ENCODE measurements around the gene BEST4.

Gene BEST4

GRCh38 chr1:44780583-44781121 lies 7.3 kb downstream of the BEST4 start:
- peaks cover 67% of the 10 kb centered on the region for H3F3A ChIP-seq (ENCODE audit: insufficient read depth)
- peaks cover 21% of the 10 kb centered on the region; the same call in 1 of the 2 replicates for H4K20me1 ChIP-seq (ENCODE audit: low read depth, low read length)
- no peaks in the 10 kb centered on the region for H3K27me3 ChIP-seq (ENCODE audit: low read length)
- H3K9me2 ChIP-seq (replicated peaks; ENCODE audit: insufficient read depth, low read length) = no peaks in the 10 kb centered on the region
- no peak overlapping the region for H3K4me3 ChIP-seq (ENCODE audit: insufficient read depth, low read length, poor library complexity, severe bottlenecking)
- H3K4me2 ChIP-seq (ENCODE audit: low read depth, low read length, poor library complexity, severe bottlenecking) = no peak overlapping the region
- no peaks in the 10 kb centered on the region for H3K9me3 ChIP-seq (ENCODE audit: insufficient read depth, low read length)
- no peak for TF ChIP-seq CTCF (IDR thresholded peaks at IDR 0.05; ENCODE audit: insufficient read depth, low read length, poor library complexity, severe bottlenecking)
- H3K27ac ChIP-seq (ENCODE audit: low read depth, low read length) = no peak overlapping the region
- H2AFZ ChIP-seq (ENCODE audit: low read depth, low read length, severe bottlenecking) = no peak overlapping the region
- H3K9ac ChIP-seq (ENCODE audit: low read length) = no peak overlapping the region
- peaks cover 34% of the 10 kb centered on the region for H3K36me3 ChIP-seq (ENCODE audit: low read length)
- H3K79me2 ChIP-seq (ENCODE audit: insufficient read depth, low read length) = peaks cover 31% of the 10 kb centered on the region

- Histone ChIP-seq H3F3A (ENCODE audit: insufficient read depth) (peaks cover 64% of the 10 kb centered on the region), H3K36me3 (ENCODE audit: low read length) (peaks cover 34% of the 10 kb centered on the region), H3K27ac (ENCODE audit: low read depth, low read length) (no peak overlapping the region), H3K27me3 (ENCODE audit: low read length) (no peaks in the 10 kb centered on the region), H3K4me3 (ENCODE audit: insufficient read depth, low read length, poor library complexity, severe bottlenecking) (no peak overlapping the region), H3K9me2 (replicated peaks; ENCODE audit: insufficient read depth, low read length) (no peaks in the 10 kb centered on the region), H3K4me2 (ENCODE audit: low read depth, low read length, poor library complexity, severe bottlenecking) (no peak overlapping the region), H3K9me3 (ENCODE audit: insufficient read depth, low read length) (no peaks in the 10 kb centered on the region), H2AFZ (ENCODE audit: low read depth, low read length, severe bottlenecking) (no peak overlapping the region), H3K79me2 (ENCODE audit: insufficient read depth, low read length) (peaks cover 43% of the 10 kb centered on the region), H4K20me1 (ENCODE audit: low read depth, low read length) (peaks cover 21% of the 10 kb centered on the region; the same call in 1 of the 2 replicates), H3K9ac (ENCODE audit: low read length) (no peak overlapping the region)
- no peak for TF ChIP-seq EZH2phosphoT487 (conservative IDR thresholded peaks at IDR 0.05; ENCODE audit: low read length)
- no peak for TF ChIP-seq CTCF (IDR thresholded peaks at IDR 0.05; ENCODE audit: insufficient read depth, low read length, poor library complexity, severe bottlenecking)
Measured at GRCh38 chr1:44778705-44779576, 9.0 kb downstream of the BEST4 start.

- Histone ChIP-seq H3K27ac (ENCODE audit: low read depth, low read length) (no peak overlapping the region), H2AFZ (ENCODE audit: low read depth, low read length, severe bottlenecking) (no peak overlapping the region), H4K20me1 (ENCODE audit: low read depth, low read length) (peaks cover 21% of the 10 kb centered on the region; the same call in 1 of the 2 replicates), H3K36me3 (ENCODE audit: low read length) (peaks cover 34% of the 10 kb centered on the region), H3F3A (ENCODE audit: insufficient read depth) (peaks cover 59% of the 10 kb centered on the region), H3K4me3 (ENCODE audit: insufficient read depth, low read length, poor library complexity, severe bottlenecking) (no peak overlapping the region), H3K27me3 (ENCODE audit: low read length) (no peaks in the 10 kb centered on the region), H3K4me2 (ENCODE audit: low read depth, low read length, poor library complexity, severe bottlenecking) (no peak overlapping the region), H3K9me2 (replicated peaks; ENCODE audit: insufficient read depth, low read length) (no peaks in the 10 kb centered on the region), H3K9ac (ENCODE audit: low read length) (peak overlapping the region; percentile 84; the same call in 1 of the 2 replicates), H3K9me3 (ENCODE audit: insufficient read depth, low read length) (no peaks in the 10 kb centered on the region), H3K79me2 (ENCODE audit: insufficient read depth, low read length) (peaks cover 43% of the 10 kb centered on the region)
- TF ChIP-seq CTCF (IDR thresholded peaks at IDR 0.05; ENCODE audit: insufficient read depth, low read length, poor library complexity, severe bottlenecking) = no peak
- no peak for TF ChIP-seq EZH2phosphoT487 (conservative IDR thresholded peaks at IDR 0.05; ENCODE audit: low read length)
Measured at GRCh38 chr1:44777969-44778635, 9.9 kb downstream of the BEST4 start.

Measured in SU-DHL-6 (cell line).